GM04504 (cell line): ENCODE results near the gene CLDN8.

Experiments used
- DNase-seq: peaks from one replicate; pipeline ENCODE4 v3.0.0-alpha.2; 2012; ENCODE audit warnings: low read depth

CLDN8 gene

DNA sequence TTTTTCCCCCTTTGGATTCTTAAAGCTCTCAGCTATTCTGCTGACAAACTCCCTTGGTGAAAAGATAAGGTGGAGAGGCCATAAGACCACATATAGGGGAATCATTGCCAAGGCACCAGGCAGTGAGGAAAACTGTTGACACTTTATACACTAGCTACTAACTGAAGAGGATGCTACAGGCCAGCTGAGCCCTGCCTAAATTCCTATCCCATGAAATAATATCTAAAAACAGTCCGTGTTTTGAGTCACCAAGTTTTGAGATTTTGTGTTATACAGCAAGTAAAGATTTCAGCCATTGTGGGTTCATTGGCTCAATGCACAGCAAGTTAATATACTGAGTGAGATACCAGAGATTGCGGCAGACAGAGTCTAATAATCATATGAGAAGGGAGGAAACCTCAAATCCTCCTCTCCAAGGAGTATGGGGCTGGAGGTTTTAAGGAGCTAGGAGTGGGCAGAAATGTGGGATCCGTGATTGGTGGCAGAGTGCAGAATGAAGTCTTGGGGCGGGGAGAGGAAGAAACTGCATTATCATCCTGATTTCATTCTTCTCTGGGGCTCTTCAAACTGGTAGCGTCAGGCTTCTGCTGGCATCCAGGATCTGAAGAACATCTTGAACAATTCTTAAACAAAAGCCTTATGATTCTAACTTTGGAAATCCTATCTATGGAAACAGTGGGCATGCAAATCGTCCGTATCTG is 9.2 kb downstream of the CLDN8 start:
- DNase-seq: no peak

DNA sequence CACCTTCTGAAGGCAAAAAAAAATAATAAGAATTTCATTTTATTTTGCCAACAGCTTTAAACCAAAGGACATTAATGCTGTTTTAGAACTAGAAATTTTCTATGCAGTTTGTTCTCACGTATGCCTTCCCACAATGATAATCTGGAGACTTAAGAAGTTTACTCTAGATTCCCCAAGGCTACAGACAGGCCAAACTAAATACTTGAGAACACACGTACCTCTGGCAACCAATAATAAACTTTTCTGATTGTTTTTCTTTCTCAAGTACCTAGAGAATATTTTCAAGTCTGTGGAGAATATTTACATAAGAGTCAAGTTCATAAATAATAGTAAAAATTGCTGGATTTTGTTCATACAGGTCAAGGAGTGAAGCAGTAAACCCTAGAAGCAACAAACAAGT is 15.9 kb downstream of the CLDN8 start:
- no peak for DNase-seq

DNA sequence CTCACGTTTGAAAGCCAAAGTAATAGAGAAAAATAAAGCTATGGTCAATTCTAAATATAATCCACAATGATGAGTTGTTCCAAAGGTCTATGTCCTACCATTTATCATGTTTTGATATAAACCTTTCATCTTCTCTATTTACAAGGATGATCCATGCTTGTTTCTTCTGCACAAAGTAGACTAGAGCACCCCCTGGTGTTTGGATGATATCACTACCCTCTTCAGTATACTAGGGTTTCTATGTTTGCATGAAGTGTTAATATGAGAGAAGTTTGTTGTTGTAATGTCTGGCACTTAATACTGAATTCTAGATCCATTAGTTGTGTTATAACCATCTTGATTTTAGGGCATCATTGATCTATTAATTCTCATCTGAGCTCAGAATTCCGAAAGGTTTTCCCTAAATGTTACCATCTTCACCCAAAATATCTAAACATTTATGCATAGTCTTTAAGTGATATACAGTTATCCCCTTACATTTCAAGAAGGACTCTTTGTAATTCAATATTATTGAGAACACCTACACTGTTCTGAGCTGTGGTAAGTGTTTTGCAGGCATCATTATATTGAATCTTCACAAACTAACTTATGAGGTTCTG is 21.1 kb downstream of the CLDN8 start:
- DNase-seq: no peak

DNA sequence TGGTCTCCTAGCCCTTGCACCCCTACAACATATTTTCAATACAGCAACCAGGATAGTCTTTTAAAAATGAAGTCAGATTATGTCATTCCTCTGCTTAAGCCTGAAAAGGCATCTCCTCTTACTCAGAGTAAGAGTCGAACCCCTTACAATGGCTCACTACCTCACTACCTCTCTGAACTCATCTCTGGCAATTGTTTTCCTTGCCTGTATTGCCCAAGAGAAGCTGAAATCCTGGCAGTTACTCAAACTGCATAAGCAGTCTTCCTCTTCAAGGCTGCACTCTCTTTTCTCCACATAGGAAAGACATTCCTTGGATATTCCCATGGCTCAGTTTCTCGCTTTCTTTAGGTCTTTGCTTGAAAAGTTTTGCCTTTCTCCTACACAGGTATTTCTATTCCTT is 22.7 kb downstream of the CLDN8 start:
- DNase-seq: no peak

DNA sequence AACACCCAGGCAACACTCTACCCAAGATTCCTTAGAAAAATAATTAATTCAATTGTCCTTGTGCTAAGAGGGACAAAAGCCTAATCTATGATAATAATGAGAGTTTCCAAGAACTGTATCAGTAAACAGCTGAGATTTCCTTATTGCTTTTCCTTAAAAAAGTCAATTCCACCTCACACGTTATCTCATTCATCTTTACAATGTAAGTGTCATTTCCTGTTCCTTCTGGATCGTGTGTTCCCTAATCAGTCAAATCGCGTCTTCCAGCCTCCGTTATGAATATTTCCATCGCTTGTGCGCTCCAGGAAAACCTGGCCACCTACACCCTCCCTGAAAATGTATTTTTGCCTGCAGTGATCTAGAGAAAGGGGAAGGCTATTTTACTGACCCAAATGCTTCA is 25.3 kb downstream of the CLDN8 start:
- no peak for DNase-seq

DNA sequence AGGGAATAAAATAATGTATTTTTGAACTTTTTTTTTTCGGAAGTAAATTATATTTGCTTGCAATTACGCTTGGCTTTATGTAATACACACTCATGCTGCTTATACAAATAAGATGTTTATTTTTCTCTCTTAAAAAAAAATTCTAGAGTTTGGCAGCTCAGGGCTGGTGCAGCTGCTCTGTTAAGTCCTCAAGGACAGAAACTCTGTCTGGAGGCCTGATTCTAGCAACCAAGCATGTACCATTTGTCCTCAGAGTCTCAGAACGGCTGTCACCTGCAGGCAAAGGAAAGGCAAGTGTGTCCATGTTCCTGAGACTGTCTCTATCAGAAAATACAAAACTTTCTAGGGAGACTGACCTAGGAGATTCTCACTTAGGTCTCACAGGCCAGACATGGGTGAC is 26.1 kb downstream of the CLDN8 start:
- no peak for DNase-seq

DNA sequence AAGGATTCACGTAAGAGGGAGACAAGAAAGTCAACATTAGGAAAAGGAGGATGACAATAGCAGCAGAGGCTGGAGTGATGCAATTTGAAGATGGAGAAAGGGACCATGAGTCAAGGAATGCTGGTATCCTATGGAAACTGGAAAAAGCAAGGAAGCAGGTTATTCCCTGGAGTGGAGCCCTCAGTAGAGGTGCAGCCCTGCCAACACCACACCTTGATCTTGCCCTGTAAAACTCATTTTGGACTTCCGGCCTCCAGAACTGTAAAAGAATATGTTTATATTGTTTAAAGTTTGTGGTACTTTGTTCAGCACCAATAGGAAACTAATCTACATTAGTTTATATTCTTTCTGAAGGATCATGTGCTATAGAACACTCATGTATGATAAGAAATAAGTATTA is 29.7 kb downstream of the CLDN8 start:
- no peak for DNase-seq

DNA sequence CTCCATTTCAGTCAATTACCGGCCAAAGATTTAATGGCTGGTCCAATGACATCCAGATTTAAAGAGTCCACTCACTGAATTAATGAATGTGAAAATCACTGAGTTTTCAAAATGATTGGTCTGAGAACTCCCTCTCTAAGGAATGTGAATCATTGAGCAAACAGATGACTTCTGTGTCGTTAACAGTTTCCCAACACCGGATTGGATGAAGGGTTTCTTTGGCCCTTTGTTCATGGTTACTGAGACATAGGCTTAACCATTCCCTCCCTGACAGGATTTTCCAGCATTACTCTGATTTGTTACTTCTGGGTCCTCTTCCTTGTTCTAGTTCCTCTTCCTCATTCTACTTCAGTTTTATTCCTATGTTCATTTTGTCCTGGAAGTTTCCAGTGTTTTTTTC is 47.8 kb downstream of the CLDN8 start:
- DNase-seq: no peak

DNA sequence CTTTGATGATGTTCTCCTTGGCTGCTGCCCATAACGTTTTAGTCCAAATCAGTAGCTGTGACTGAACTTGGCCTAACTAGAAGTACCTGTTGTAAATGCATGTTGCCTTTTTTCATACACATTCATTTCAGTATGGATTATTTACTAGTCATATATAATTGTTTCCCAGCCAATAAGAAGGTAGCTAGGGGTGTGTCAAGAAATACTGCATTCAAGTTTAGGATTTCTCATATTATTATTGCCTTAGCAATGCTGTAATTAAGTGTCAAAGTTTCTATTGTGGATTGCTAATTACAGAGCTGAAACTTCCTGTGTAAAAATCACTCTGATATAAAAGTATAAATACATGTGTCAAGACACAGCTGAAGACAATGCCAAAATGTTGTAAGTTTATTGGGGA is 49.2 kb downstream of the CLDN8 start, which contains the start of gene CLDN17:
TSS of gene CLDN17 (minus strand) at position 101 of the 400 bp plus-strand sequence. CDS start 188 bp downstream, outside the sequence.
- no peak for DNase-seq

DNA sequence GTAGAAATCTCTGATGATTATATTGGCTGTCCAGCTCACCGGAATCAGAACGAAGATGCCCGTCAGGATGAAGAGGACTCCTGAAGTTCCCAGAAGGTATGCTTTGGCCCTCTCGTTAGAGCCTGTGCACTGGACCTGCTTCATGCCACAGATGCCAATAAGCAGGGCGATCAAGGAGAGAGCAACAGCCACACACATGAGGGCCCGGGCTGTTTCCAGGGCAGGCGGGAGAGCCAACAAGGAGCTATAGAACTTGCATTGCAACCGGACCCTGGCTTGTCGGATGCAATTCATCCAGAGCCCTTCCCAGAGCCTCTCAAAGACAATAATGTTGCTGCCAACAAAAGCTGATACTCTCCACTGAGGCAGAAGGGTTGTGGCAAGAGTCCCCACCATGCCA is 49.7 kb downstream of the CLDN8 start:
- DNase-seq: no peak

DNA sequence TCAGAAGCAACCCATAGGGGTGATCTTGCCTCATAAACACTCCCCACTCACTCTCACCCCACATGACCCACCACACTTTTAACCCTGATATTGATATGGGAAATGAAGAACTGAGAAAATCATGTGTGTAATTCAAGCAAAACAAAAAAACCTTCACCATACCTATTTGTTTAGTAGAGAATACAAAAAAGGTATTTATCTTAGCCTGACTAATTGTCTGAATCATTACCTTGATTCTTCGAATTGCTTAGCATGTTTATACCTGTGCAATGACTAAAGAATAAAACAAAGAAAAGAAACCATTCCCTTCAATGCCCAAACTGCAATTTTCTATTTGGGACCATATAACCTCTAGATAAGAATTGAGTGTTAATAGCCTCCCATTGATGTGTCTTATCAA is 51.1 kb downstream of the CLDN8 start:
- DNase-seq: no peak
